ES-I3 (cell line): ENCODE data around the gene PTCD2.
A peak's percentile ranks its signal among the peaks of the same experiment; 100 is the strongest.

ENCODE experiments used
- H3K36me3 ChIP-seq: 2 replicates; pipeline ENCODE4 v1.6.1; 2013; ENCODE audit warnings: mild to moderate bottlenecking, low read length, control low read depth, moderate library complexity; ENCODE audit not compliant: insufficient read depth
- H3K4me1 ChIP-seq: 2 replicates; pipeline ENCODE4 v1.6.1; 2013; ENCODE audit warnings: mild to moderate bottlenecking, control low read depth, low read length; ENCODE audit not compliant: insufficient read depth
- H3K9ac ChIP-seq: 2 replicates; pipeline ENCODE4 v1.6.1; 2013; ENCODE audit warnings: low read depth, mild to moderate bottlenecking, low read length, moderate library complexity
- H3K9me3 ChIP-seq: 2 replicates; pipeline ENCODE4 v1.6.1; 2013; ENCODE audit warnings: mild to moderate bottlenecking, low read length, moderate library complexity; ENCODE audit not compliant: control insufficient read depth, insufficient read depth

Gene PTCD2, protein sequence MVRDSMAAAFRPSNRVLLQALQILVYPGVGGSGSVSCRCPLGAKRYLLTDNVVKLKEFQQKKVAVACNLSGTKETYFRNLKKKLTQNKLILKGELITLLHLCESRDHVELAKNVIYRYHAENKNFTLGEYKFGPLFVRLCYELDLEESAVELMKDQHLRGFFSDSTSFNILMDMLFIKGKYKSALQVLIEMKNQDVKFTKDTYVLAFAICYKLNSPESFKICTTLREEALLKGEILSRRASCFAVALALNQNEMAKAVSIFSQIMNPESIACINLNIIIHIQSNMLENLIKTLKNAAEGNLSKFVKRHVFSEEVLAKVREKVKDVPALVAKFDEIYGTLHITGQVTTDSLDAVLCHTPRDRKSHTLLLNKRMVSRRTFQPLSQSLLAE

GRCh38 chr5:72319976-72320752 is at the start of gene PTCD2, which contains the start of gene MRPS27:
Gene PTCD2 (plus strand): TSS chr5:72320373. CDS start chr5:72320383, 10 bp downstream.
Gene MRPS27 (minus strand): TSS chr5:72320240. CDS start chr5:72320221, 19 bp downstream.
- Histone ChIP-seq H3K9me3 (no peaks in the 10 kb centered on the region), H3K4me1 (peaks cover 12% of the 10 kb centered on the region; the same call in 1 of the 2 replicates), H3K36me3 (no peaks in the 10 kb centered on the region; the same call in none of the 2 replicates), H3K9ac (peak within 1 kb of the TSS; percentile 100)

GRCh38 chr5:72271702-72272101 is 48.5 kb upstream of the PTCD2 start:
- Histone ChIP-seq H3K9me3 (no peaks in the 10 kb centered on the region), H3K9ac (no peak overlapping the region), H3K36me3 (no peaks in the 10 kb centered on the region), H3K4me1 (no peaks in the 10 kb centered on the region)

- no peaks in the 10 kb centered on the region for H3K36me3 ChIP-seq
Observed at GRCh38 chr5:72272398-72272797, 47.8 kb upstream of the PTCD2 start.

GRCh38 chr5:72273547-72273946 is 46.6 kb upstream of the PTCD2 start:
- no peaks in the 10 kb centered on the region for H3K9me3 ChIP-seq
- no peak overlapping the region for H3K9ac ChIP-seq
- no peaks in the 10 kb centered on the region for H3K36me3 ChIP-seq
- H3K4me1 ChIP-seq: no peaks in the 10 kb centered on the region

More at GRCh38 chr5:72272398-72272797, 47.8 kb upstream of the PTCD2 start:
- no peaks in the 10 kb centered on the region for H3K9me3 ChIP-seq
- H3K4me1 ChIP-seq: no peaks in the 10 kb centered on the region
- no peak overlapping the region for H3K9ac ChIP-seq

GRCh38 chr5:72276219-72276752 is 43.9 kb upstream of the PTCD2 start:
- Histone ChIP-seq H3K4me1 (no peaks in the 10 kb centered on the region), H3K9me3 (no peaks in the 10 kb centered on the region), H3K36me3 (no peaks in the 10 kb centered on the region), H3K9ac (no peak overlapping the region)

GRCh38 chr5:72280581-72281069 is 39.5 kb upstream of the PTCD2 start:
- no peak overlapping the region for H3K9ac ChIP-seq
- H3K36me3 ChIP-seq: peaks cover 2% of the 10 kb centered on the region; the same call in 1 of the 2 replicates
- H3K9me3 ChIP-seq: no peaks in the 10 kb centered on the region
- H3K4me1 ChIP-seq: no peaks in the 10 kb centered on the region

DNA sequence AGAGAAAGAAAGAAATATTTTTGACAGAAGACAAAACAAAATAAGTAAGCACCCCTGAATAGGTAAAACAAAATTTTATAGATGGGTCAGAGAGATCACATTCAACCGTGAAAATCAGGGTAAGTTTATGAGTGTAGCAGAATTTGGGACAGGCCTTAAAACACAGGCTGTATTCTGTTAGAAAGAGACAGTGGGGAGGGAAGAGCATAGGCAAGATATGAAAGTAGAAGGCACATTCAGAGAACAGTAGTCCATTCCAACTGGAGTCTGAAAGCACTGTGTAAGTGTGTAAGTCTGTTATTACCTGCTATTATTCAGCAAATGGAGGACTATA is 38.8 kb upstream of the PTCD2 start:
- Histone ChIP-seq H3K4me1 (no peaks in the 10 kb centered on the region), H3K9ac (no peak overlapping the region), H3K36me3 (peaks cover 2% of the 10 kb centered on the region; the same call in 1 of the 2 replicates), H3K9me3 (no peaks in the 10 kb centered on the region)

GRCh38 chr5:72281764-72282499 is 38.2 kb upstream of the PTCD2 start:
- H3K36me3 ChIP-seq: peaks cover 2% of the 10 kb centered on the region; the same call in 1 of the 2 replicates
- no peaks in the 10 kb centered on the region for H3K9me3 ChIP-seq
- H3K4me1 ChIP-seq: no peaks in the 10 kb centered on the region
- H3K9ac ChIP-seq: no peak overlapping the region

DNA sequence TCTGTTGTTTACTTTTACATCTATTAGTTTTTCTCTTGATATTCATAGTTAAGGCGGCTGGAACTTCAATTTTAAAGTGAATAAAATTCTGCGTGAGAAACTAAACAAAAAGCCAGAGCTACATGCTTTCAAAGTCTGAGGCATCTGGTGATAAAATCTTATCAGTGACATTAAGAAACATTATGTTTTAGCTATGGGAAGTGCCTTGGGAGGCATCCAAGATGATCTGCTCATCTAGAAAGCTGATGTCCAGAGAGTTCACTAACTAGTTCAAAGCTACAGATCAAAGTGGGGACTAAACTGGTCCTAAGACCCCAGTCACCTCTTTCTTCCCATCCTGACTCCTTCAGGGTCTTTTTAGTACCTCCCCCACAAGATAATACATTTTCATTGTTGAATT is 37.3 kb upstream of the PTCD2 start:
- H3K9me3 ChIP-seq: no peaks in the 10 kb centered on the region
- no peak overlapping the region for H3K9ac ChIP-seq
- peaks cover 2% of the 10 kb centered on the region; the same call in 1 of the 2 replicates for H3K36me3 ChIP-seq
- H3K4me1 ChIP-seq: no peaks in the 10 kb centered on the region

GRCh38 chr5:72283358-72283757 is 36.8 kb upstream of the PTCD2 start:
- H3K9me3 ChIP-seq: no peaks in the 10 kb centered on the region
- H3K9ac ChIP-seq: no peak overlapping the region
- no peaks in the 10 kb centered on the region for H3K4me1 ChIP-seq
- H3K36me3 ChIP-seq: peaks cover 2% of the 10 kb centered on the region; the same call in 1 of the 2 replicates

- peaks cover 2% of the 10 kb centered on the region; the same call in 1 of the 2 replicates for H3K36me3 ChIP-seq
Observed at GRCh38 chr5:72284559-72285423, 35.4 kb upstream of the PTCD2 start.

GRCh38 chr5:72285424-72285821 is 34.8 kb upstream of the PTCD2 start:
- Histone ChIP-seq H3K4me1 (no peaks in the 10 kb centered on the region), H3K9me3 (no peaks in the 10 kb centered on the region), H3K9ac (no peak overlapping the region), H3K36me3 (peaks cover 5% of the 10 kb centered on the region)

More at GRCh38 chr5:72284559-72285423, 35.4 kb upstream of the PTCD2 start:
- H3K4me1 ChIP-seq: no peaks in the 10 kb centered on the region
- H3K9ac ChIP-seq: no peak overlapping the region
- H3K9me3 ChIP-seq: no peaks in the 10 kb centered on the region

DNA sequence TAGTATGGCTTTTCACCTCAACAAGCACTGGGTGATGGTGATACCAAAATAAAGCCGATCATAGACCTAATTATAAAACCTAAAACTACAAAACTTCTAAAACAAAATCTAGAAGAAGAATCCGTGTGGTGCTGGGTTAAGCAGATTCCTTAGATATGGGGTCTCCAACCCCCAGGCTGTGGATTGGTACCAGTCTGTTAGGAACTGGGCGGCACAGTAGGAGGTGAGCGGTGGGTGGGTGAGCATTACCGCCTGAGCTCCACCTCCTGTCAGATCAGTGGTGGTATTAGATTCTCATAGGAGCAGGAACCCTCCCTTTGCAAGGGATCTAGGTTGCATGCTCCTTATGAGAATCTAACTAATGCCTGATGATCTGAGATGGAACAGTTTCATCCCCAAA is 33.4 kb upstream of the PTCD2 start:
- Histone ChIP-seq H3K36me3 (peaks cover 5% of the 10 kb centered on the region), H3K9me3 (no peaks in the 10 kb centered on the region), H3K4me1 (no peaks in the 10 kb centered on the region), H3K9ac (no peak overlapping the region)
